Endothelial cell of umbilical vein (primary cell): ENCODE measurements around the gene ALOX15B.

Source experiments
- EZH2 ChIP-seq: IDR thresholded peaks from 2 replicates; pipeline ENCODE4 v1.6.1; 2012; ENCODE audit warnings: borderline replicate concordance, low read depth, mild to moderate bottlenecking, moderate library complexity, low read length, inconsistent platforms; ENCODE audit not compliant: severe bottlenecking
- GATA2 ChIP-seq: IDR thresholded peaks from 2 replicates; pipeline ENCODE4 v1.7.0; 2011; ENCODE audit warnings: low read depth, mild to moderate bottlenecking, moderate library complexity, mixed read lengths, low read length; ENCODE audit not compliant: insufficient read length, insufficient read depth
- JUN ChIP-seq: IDR thresholded peaks from 2 replicates; pipeline ENCODE4 v1.6.1; 2011; ENCODE audit warnings: borderline replicate concordance, low read depth; ENCODE audit not compliant: insufficient read length, insufficient read depth
- MYC ChIP-seq: IDR thresholded peaks from one replicate; pipeline ENCODE4 v1.6.1; 2011; ENCODE audit warnings: mild to moderate bottlenecking, low read depth, low read length
- POLR2A ChIP-seq: IDR thresholded peaks from 2 replicates; pipeline ENCODE4 v1.6.1; 2012; ENCODE audit warnings: low read depth, mild to moderate bottlenecking, control low read depth, low read length
- POLR2AphosphoS5 ChIP-seq: IDR thresholded peaks from 2 replicates; pipeline ENCODE4 v1.6.1; 2012; ENCODE audit warnings: low read depth, mild to moderate bottlenecking, control low read depth, low read length, moderate library complexity; ENCODE audit not compliant: insufficient read depth
- TF ChIP-seq, protein P1 (sequence below), 2 donors: IDR thresholded peaks; 1 replicate in 1 of 2; 2 replicates in 1 of 2; pipeline ENCODE4 v1.5.1; 2011; ENCODE audit warnings: low read length in 2 of 2, mild to moderate bottlenecking in 2 of 2, moderate library complexity in 2 of 2, control low read depth in 1 of 2, inconsistent platforms in 1 of 2, low read depth in 1 of 2; ENCODE audit not compliant: insufficient read depth in 1 of 2; ENCODE audit errors: extremely low read depth in 1 of 2
- TF ChIP-seq, protein P2 (sequence below): IDR thresholded peaks from 2 replicates; pipeline ENCODE4 v1.6.1; 2011; ENCODE audit not compliant: insufficient read depth, insufficient read length

- TF ChIP-seq, protein P1, sequence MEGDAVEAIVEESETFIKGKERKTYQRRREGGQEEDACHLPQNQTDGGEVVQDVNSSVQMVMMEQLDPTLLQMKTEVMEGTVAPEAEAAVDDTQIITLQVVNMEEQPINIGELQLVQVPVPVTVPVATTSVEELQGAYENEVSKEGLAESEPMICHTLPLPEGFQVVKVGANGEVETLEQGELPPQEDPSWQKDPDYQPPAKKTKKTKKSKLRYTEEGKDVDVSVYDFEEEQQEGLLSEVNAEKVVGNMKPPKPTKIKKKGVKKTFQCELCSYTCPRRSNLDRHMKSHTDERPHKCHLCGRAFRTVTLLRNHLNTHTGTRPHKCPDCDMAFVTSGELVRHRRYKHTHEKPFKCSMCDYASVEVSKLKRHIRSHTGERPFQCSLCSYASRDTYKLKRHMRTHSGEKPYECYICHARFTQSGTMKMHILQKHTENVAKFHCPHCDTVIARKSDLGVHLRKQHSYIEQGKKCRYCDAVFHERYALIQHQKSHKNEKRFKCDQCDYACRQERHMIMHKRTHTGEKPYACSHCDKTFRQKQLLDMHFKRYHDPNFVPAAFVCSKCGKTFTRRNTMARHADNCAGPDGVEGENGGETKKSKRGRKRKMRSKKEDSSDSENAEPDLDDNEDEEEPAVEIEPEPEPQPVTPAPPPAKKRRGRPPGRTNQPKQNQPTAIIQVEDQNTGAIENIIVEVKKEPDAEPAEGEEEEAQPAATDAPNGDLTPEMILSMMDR (IDR thresholded peaks at IDR 0.05; ENCODE audit: extremely low read depth in 1 of 2, insufficient read depth in 1 of 2, low read depth in 1 of 2, low read length in 2 of 2), result no peak
- no peak for TF ChIP-seq POLR2A
- TF ChIP-seq POLR2AphosphoS5, result no peak
- TF ChIP-seq MYC, result no peak
- TF ChIP-seq EZH2, result no peak
- TF ChIP-seq, protein P2, sequence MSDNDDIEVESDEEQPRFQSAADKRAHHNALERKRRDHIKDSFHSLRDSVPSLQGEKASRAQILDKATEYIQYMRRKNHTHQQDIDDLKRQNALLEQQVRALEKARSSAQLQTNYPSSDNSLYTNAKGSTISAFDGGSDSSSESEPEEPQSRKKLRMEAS, result no peak
- no peak for TF ChIP-seq JUN
- TF ChIP-seq GATA2, result no peak
These were observed 17.1 kb upstream of the ALOX15B start for GRCh38 chr17:8021565-8022359.
